IPS-11a (cell line): ENCODE measurements around the gene AP3M1.
"Not testable (repeated sequence)": the region's sequence is repeated elsewhere in the genome, so short reads cannot be mapped to it uniquely, and the experiment has no call there.

Experiments used
- H3K4me3 ChIP-seq: one replicate; pipeline ENCODE4 v1.5.1; 2013; ENCODE audit warnings: low read depth, low read length, control low read depth

The AP3M1 gene, protein sequence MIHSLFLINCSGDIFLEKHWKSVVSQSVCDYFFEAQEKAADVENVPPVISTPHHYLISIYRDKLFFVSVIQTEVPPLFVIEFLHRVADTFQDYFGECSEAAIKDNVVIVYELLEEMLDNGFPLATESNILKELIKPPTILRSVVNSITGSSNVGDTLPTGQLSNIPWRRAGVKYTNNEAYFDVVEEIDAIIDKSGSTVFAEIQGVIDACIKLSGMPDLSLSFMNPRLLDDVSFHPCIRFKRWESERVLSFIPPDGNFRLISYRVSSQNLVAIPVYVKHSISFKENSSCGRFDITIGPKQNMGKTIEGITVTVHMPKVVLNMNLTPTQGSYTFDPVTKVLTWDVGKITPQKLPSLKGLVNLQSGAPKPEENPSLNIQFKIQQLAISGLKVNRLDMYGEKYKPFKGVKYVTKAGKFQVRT

GRCh38 chr10:74150204-74150989, at the start of gene AP3M1:
AP3M1 (minus strand) TSS chr10:74150828; CDS start chr10:74138379, 12,449 bp downstream.
- H3K4me3 ChIP-seq: peak within 1 kb of the TSS; percentile 99

DNA sequence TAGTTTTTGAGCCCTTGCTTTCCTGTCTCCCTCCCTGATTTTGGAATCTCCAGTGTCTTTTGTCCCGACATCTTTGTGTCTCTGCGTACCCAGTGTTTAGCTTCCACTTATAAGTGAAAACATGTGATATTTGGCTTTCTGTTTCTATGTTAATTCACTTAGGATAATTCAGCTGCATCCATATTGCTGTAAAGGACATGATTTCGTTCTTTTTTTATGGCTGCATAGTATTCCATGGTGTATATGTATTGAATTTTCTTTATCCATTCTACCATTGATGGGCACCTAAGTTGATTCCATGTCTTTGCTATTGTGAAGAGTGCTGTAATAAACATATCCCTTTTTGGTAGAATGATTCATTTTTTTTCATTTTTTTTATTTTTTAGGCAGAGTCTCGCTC, 48.7 kb upstream of the AP3M1 start:
- no peak overlapping the region for H3K4me3 ChIP-seq

DNA sequence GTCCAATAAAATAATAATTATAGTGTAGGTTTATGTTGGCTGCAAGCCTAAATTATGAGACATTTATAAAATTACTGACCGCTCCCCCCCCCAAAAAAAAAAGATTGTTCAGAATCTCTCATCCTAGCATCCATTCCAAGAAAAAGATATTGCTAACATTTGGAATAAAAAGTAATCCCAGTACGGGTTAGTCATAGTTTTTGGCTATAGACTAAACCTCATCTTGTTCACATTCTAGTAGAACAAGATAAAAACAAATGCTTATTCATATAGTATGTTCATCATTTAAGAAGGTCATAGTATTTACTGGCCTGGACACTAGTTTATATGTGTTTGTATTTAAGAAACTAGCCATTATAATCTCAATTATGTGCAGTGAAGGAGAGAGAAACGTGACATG, 44.4 kb upstream of the AP3M1 start:
- H3K4me3 ChIP-seq: no peak overlapping the region

GRCh38 chr10:74194545-74194944, 43.9 kb upstream of the AP3M1 start:
- no peak overlapping the region for H3K4me3 ChIP-seq

- H3K4me3 ChIP-seq: no peak overlapping the region
These were observed 39.9 kb upstream of the AP3M1 start for GRCh38 chr10:74190494-74190893.

GRCh38 chr10:74189999-74190421, 39.4 kb upstream of the AP3M1 start:
- H3K4me3 ChIP-seq: no peak overlapping the region

DNA sequence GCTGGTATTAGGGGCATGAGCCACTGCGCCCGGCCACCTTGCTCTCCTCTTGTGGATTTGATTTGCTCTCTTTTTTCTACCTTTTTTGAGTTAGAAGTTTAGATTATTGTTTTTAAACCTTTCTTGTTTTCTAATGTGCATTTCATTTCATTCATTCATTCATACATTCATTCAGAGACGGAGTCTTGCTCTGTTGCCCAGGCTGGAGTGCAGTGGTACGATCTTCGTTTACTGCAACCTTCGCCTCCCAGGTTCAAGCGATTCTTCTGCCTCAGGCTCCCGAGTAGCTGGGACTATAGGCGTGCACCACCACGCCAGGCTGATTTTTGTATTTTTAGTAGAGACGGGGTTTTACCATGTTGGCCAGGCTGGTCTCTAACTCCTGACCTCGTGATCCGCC, 38.0 kb upstream of the AP3M1 start:
- not testable (repeated sequence) for H3K4me3 ChIP-seq

GRCh38 chr10:74187237-74187636, 36.6 kb upstream of the AP3M1 start:
- no peak overlapping the region for H3K4me3 ChIP-seq

GRCh38 chr10:74186678-74187077, 36.0 kb upstream of the AP3M1 start:
- no peak overlapping the region for H3K4me3 ChIP-seq

GRCh38 chr10:74179111-74179710, 28.6 kb upstream of the AP3M1 start:
- no peak overlapping the region for H3K4me3 ChIP-seq

DNA sequence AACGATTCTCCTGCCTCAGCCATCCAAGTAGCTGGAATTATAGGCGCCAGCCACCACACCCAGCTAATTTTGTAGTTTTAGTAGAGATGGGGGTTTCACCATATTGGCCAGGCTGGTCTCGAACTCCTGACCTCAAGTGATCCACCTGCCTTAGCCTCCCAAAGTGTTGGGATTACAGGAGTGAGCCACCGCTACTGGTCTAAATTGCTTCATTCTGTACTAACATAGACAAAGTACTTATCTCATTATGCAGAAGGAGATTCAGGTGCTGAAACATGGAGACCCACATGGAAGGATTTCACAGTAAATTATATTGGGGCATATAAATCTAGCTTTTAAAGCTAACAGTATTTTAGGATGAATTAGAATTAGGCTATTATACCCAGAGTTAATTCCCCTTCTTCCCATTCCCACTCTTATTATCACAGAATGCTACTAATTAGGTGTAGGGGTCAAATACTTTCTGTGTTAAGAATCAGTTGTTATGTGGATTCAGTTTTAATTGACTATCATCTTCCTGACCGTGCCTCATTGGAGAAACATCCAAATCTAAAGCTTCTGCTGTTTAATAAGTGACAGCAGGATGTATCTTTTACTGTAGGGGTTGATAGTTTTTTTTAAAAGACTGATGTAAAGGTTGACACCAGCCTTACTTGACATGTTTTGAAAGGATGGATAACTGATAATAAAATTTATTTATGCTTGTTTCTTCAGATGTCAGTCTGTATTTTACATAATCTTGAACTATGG, 27.6 kb upstream of the AP3M1 start:
- no peak overlapping the region for H3K4me3 ChIP-seq

DNA sequence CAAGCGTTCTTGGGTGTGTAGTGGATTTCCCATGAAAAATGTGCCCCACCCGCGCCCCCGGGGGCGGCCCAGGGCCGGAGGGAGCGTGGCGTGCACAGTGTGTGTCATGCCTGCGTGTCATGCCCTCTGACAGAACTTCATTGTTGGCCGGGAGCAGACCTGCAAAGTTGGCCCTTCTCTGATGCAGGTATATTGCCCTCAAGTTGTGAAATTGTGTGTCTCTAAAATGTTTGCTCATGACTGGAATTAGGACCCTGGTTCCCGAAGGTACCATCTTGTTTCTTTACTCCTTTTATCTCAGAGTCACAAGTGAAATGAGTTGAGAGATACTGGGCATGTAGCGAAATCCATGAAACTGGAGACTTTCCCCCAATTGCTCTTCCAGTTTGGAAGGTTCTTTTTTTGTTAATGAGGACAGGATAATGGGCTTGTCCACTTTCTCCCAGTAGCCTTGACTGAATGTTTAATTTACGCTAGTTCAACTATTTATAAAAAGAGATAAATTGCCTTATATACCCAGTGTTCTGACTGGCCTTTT, 26.6 kb upstream of the AP3M1 start:
- H3K4me3 ChIP-seq: peak overlapping the region; percentile 92

DNA sequence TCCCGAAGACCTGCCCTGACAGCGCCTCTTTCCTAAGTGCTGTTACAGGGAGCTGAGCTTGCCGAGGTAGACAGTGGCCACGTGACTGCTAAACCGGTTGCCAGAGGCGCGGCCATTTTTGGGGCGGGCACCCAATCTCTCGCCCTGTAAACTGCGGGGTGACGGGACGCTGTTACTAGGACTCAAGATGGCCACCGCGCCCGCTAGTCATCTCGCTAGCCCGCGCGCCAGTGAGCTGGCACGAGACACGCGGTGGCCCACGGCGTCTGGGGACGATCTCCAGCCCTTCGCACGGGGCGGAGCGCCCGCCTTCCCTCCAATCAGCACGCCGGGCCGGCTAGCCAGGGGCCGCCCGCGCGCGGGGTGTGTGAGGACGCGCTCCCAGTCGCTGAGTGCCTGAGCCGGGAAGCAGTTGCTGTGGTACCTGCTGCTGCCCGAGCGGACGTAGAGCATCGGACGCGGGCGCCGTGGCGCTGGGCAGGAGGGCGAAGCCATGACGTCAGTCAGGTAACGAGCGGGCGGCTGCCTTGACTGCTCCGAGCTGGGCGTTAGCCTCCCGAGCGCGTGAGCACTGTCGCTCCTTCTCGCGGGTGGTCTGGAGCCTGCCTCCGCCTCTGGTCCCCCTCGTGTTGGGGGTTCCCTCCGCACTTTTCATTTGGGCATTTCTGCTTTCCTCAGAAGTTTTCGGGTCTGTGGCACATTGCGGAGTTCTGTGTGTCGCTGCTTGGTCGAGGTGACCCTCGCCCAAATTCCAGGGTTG, 25.9 kb upstream of the AP3M1 start:
- peak overlapping the region; percentile 92 for H3K4me3 ChIP-seq

GRCh38 chr10:74175510-74176379, 25.1 kb upstream of the AP3M1 start:
- H3K4me3 ChIP-seq: peak overlapping the region; percentile 92

GRCh38 chr10:74174521-74174920, 23.9 kb upstream of the AP3M1 start:
- no peak overlapping the region for H3K4me3 ChIP-seq

- no peak overlapping the region for H3K4me3 ChIP-seq
These were observed 21.0 kb upstream of the AP3M1 start for GRCh38 chr10:74171625-74172024.

GRCh38 chr10:74167443-74167842, 16.8 kb upstream of the AP3M1 start:
- H3K4me3 ChIP-seq: no peak overlapping the region

GRCh38 chr10:74165530-74165901, 14.9 kb upstream of the AP3M1 start:
- H3K4me3 ChIP-seq: no peak overlapping the region
